ENCODE data around the gene POLK.
A peak's percentile ranks its signal among the peaks of the same experiment; 100 is the strongest.
"Not testable (repeated sequence)": the region's sequence is repeated elsewhere in the genome, so short reads cannot be mapped to it uniquely, and the experiment has no call there.

The POLK gene

DNA sequence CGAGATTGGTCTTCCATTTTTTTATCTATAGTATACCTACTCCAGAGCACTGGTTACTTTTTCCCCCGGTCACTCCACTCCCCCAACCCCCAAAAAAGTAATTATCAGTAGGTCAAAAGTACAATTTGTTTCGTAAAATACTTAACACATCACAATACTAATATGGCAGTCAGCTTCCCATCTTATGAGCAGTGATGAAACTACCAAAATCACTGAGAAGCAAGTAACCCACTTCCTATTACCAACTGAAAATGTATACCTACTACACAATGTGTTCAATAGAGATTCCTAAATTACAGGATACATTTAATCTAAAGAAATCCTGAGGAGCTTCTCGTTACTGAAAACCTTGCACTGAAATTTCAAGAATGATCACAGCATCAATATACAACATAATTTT, 2.1 kb upstream of the POLK start:
- peak; percentile 21 for DNase-seq
- in situ Hi-C loops (cut with MboI; ENCODE audit: low pct_unique_long_range_greater_than_20kb, low sequenced_read_pairs) = no loop called here

DNA sequence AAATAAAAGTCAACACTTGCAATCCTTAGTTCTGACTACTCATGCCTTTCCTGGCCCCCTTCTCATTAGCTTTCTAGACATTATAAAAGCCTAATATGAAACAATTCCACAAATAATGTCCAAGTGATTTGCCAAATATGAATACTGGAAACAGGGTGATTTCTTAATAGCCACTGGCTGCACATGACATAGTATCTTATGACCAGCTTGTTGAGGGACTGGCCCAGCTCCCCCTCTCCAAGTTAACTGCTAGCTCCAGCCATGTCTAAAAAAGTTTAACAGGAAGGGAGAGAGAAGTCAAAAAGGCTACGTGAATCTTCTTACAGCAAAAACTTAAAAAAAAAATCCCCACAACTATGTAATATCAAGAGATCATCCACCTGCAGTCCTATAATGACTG, 1.7 kb upstream of the POLK start:
- DNase-seq = peak; percentile 32
- in situ Hi-C loops (cut with MboI; ENCODE audit: low pct_unique_long_range_greater_than_20kb, low sequenced_read_pairs) = no loop called here

GRCh38 chr5:75510417-75510835, 1.3 kb upstream of the POLK start:
- DNase-seq = peak; percentile 44
- in situ Hi-C loops (cut with MboI; ENCODE audit: low pct_unique_long_range_greater_than_20kb, low sequenced_read_pairs) = no loop called here

- no peak for DNase-seq
- in situ Hi-C loops (cut with MboI; ENCODE audit: low pct_unique_long_range_greater_than_20kb, low sequenced_read_pairs) = no loop called here
Observed at GRCh38 chr5:75510836-75511434, 756 bp upstream of the POLK start.

DNA sequence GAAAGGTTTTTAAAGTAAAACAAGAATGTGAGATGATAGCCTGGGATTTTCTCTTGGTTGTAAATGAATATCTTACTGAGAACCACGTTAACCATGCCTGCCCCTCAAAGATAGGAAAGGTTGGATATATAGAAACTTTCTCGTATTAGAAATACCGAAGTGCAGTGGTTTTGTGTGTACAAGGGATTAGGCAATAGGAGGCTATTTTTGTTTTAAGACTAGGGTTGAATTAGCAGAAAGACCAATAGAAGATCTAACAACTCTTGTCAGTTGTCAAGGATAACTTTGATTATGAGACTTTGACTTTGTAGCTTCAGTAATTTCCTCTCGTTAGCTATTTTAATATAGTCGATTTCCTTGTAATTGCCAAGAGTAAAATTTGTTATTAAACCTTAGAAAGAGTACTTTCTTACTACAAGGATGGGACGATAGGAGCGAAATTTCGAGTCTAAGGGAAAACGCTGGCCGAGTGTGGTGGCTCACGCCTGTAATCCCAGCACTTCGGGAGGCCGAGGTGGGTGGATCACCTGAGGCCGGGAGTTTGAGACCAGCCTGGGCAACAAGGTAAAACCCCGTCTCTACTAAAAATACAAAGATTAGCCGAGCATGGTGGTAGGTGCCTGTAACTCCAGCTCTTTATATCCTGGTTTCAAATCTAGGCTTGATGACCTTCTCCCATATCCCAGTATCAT, 838 bp downstream of the POLK start:
- in situ Hi-C loops (cut with MboI; ENCODE audit: low pct_unique_long_range_greater_than_20kb, low sequenced_read_pairs) = no loop called here
- DNase-seq = no peak

- in situ Hi-C loops (cut with MboI; ENCODE audit: low pct_unique_long_range_greater_than_20kb, low sequenced_read_pairs) = no loop called here
- no peak for DNase-seq
Observed at GRCh38 chr5:75513841-75514240, 2.1 kb downstream of the POLK start.

- in situ Hi-C loops (cut with MboI; ENCODE audit: low pct_unique_long_range_greater_than_20kb, low sequenced_read_pairs) = no loop called here
Observed at GRCh38 chr5:75514323-75514722, 2.6 kb downstream of the POLK start.

DNA sequence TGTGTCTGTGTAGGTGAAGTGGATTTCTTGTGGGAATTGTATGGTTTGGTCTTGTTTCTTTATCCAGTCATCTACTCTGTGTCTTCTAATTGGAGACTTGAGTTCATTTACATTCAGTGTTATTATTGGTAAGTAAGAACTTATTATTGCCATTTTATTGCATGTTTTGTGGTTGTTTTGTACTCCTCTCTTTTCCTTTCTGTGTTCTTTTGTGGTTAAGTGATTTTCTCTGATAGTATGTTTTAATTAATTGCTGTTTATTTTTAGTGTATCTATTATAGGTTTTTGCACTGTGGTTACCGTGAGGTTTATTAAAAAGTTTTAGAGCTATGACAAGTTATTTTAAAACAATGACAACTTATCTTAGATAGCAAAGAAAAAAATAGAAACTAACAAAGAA, 8.1 kb downstream of the POLK start:
- no peak for DNase-seq
- in situ Hi-C loops (cut with MboI; ENCODE audit: low pct_unique_long_range_greater_than_20kb, low sequenced_read_pairs) = no loop called here

More at GRCh38 chr5:75514323-75514722, 2.6 kb downstream of the POLK start:
- no peak for DNase-seq

DNA sequence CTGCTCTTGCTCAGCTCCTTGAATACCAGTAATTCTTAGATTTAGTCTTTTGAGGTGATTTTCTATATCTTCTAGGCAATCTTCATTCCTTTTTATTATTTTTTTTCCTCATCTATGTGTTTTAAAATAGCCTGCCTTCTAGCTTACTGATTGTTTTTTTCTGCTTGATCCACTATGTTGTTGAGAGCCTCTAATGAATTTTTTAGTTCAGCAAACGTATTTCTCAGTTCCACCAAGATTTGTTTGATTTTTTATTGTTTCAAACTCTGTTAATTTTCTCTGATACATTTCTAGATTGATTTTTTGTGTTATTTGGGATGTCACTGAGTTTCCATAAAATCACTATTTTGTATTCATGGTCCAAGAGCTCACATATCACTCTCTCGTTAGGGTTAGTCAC, 9.5 kb downstream of the POLK start:
- in situ Hi-C loops (cut with MboI; ENCODE audit: low pct_unique_long_range_greater_than_20kb, low sequenced_read_pairs) = no loop called here
- DNase-seq = no peak

GRCh38 chr5:75522025-75522424, 10.3 kb downstream of the POLK start:
- in situ Hi-C loops (cut with MboI; ENCODE audit: low pct_unique_long_range_greater_than_20kb, low sequenced_read_pairs) = no loop called here

GRCh38 chr5:75522542-75522941, 10.9 kb downstream of the POLK start:
- in situ Hi-C loops (cut with MboI; ENCODE audit: low pct_unique_long_range_greater_than_20kb, low sequenced_read_pairs) = no loop called here

More at GRCh38 chr5:75522025-75522424, 10.3 kb downstream of the POLK start:
- DNase-seq = no peak

GRCh38 chr5:75523275-75523674, 11.6 kb downstream of the POLK start:
- in situ Hi-C loops (cut with MboI; ENCODE audit: low pct_unique_long_range_greater_than_20kb, low sequenced_read_pairs) = no loop called here

More at GRCh38 chr5:75522542-75522941, 10.9 kb downstream of the POLK start:
- DNase-seq = no peak

GRCh38 chr5:75524071-75524470, 12.4 kb downstream of the POLK start:
- DNase-seq = peak; percentile 41
- in situ Hi-C loops (cut with MboI; ENCODE audit: low pct_unique_long_range_greater_than_20kb, low sequenced_read_pairs) = no loop called here

More at GRCh38 chr5:75523275-75523674, 11.6 kb downstream of the POLK start:
- no peak for DNase-seq

DNA sequence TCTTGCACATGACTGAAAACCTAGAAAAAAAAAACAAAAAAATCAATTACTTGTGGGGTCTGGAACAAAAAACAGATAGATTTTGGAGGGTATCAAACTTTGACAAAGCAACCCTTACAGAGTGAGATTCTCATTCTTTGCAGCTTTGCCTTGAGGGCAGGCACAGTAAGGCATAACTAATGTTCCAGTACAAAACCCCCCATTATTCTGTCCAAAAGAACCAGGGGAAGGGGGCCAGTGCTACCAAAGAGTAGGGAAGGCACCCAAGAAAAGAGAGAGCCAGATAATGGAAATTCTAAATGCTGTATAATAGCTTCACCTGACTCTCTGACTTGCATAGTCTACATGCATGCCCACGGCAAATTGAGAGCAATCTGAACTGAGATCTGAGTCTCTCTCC, 12.9 kb downstream of the POLK start:
- in situ Hi-C loops (cut with MboI; ENCODE audit: low pct_unique_long_range_greater_than_20kb, low sequenced_read_pairs) = no loop called here
- no peak for DNase-seq

DNA sequence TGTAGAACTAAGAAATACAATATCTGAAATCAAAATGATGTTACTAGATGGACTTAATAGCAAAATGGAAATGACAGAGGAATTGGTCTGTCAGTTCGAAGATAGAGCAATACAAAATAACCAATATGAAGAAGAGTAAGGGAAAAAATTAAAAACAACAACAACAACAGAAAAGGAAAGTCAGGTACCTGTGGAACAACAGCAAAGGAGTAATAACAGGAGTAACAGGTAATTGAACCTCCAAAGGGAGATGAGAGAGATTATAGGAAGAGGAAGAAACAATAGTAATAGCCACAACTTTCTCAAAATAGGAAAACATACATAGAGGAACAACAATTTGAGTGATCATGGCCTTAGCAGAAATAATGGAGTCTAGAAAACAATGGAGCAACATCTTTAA, 13.7 kb downstream of the POLK start:
- in situ Hi-C loops (cut with MboI; ENCODE audit: low pct_unique_long_range_greater_than_20kb, low sequenced_read_pairs) = no loop called here
- no peak for DNase-seq

DNA sequence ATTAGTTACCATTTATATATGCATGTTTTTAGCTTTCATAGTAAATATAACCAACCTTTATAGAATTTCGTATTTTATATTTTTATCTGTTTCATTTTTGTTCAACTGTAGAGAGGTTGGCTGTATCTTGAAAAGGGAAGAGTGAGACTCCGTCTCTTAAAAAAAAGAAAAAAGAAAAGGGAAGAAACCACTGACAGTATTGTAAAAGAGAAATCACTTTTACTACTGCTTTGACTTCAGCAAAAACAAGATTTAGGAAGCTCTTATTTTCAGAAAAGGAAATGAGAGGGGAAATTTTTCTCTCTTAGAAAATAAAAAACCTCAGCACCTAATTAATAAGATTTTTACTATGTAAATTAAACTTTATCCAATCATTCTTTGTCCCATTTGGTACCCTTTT, 14.4 kb downstream of the POLK start:
- in situ Hi-C loops (cut with MboI; ENCODE audit: low pct_unique_long_range_greater_than_20kb, low sequenced_read_pairs) = no loop called here
- peak; percentile 28 for DNase-seq

DNA sequence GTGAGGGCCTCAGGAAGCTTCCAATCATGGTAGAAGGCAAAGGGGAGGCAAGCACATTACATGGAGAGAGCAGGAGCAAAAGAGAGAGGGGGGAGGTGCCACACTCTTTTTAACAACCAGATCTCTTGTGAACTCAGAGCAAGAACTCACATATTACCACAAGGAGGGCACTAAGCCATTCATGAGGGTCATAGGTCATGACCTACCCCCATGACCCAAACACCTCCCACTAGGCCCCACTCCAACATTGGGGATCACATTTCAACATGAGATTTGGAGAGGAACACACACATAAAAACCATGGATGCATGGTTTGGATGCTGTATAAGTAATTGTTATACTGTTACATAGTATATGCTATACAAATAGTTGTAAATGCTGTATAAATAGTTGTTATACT, 17.5 kb downstream of the POLK start:
- in situ Hi-C loops (cut with MboI; ENCODE audit: low pct_unique_long_range_greater_than_20kb, low sequenced_read_pairs) = no loop called here
- no peak for DNase-seq

DNA sequence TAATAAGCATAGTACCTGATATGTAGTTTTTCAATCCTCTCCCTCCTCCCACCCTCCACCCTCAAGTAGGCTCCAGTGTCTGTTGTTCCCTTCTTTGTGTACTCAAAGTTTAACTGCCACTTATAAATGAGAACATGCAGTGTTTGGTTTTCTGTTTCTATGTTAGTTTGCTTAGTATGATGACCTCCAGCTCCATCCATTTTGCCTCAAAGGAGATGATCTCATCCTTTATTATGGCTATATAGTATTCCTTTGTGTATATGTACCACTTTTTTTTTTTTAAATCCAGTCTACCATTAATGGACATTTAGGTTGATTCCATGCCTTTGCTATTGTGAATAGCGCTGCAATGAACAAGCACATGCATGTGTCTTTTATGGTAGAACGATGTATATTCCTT, 20.5 kb downstream of the POLK start:
- in situ Hi-C loops (cut with MboI; ENCODE audit: low pct_unique_long_range_greater_than_20kb, low sequenced_read_pairs) = no loop called here
- DNase-seq = no peak

- DNase-seq; in situ Hi-C loops (cut with MboI; ENCODE audit: low pct_unique_long_range_greater_than_20kb, low sequenced_read_pairs): not testable (repeated sequence)
Observed at GRCh38 chr5:75533716-75534115, 22.0 kb downstream of the POLK start.

DNA sequence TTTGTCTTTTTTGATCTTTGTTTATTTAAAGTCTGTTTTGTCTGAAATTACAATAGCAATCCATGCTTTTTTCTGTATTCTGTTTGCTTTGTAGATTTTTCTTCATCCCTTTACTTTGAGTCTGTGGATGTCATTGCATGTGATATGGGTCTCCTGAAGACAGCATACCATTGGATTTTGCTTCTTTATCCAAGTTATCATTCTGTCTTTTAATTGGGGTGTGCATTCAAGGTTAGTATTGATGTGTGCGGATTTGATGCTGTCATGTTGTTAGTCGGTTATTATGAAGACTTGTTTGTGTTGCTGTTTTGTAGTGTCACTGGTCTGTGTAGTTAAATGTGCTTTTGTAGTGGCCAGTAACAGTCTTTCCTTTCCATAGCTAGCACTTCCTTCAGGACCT, 23.0 kb downstream of the POLK start:
- DNase-seq = no peak
- in situ Hi-C loops (cut with MboI; ENCODE audit: low pct_unique_long_range_greater_than_20kb, low sequenced_read_pairs) = no loop called here

- no peak for DNase-seq
- in situ Hi-C loops (cut with MboI; ENCODE audit: low pct_unique_long_range_greater_than_20kb, low sequenced_read_pairs) = no loop called here
Observed at GRCh38 chr5:75536147-75536546, 24.5 kb downstream of the POLK start.

Data from KBM-7 (cell line).